Stimulated activated naive B cell treated with anti-CD40 and anti-IgM and Interleukin-4, amounts not matched to agents 10 μg/mL and 1 μg/mL and 100 μg/mL, for 72 hours (primary cell): ENCODE measurements around the gene CD47.

Experiments used
- ATAC-seq, 2 donors: fragments of 150-1000 bp; cut with Tn5 transposase; replicated peaks; 2 replicates each; pipeline ENCODE4 v1.10.0; 2021; ENCODE audit warnings: moderate library complexity in 1 of 2
- DNase-seq: peaks from one replicate; pipeline ENCODE4 v3.0.0; 2021
- H3K27ac Mint-ChIP-seq: one replicate; pipeline ENCODE4 v1.8.0; 2022; ENCODE audit warnings: mild to moderate bottlenecking, mixed read lengths
- H3K27me3 Mint-ChIP-seq, 2 donors: one replicate each; pipeline ENCODE4 v1.8.0; 2022; ENCODE audit warnings: mixed read lengths in 2 of 2
- H3K36me3 Mint-ChIP-seq, 2 donors: one replicate each; pipeline ENCODE4 v1.8.0; 2022; ENCODE audit warnings: mixed read lengths in 2 of 2, mild to moderate bottlenecking in 1 of 2
- H3K4me1 Mint-ChIP-seq, 2 donors: one replicate each; pipeline ENCODE4 v1.8.0; 2022; ENCODE audit warnings: mixed read lengths in 2 of 2, mild to moderate bottlenecking in 1 of 2
- H3K4me3 Mint-ChIP-seq, 2 donors: one replicate each; pipeline ENCODE4 v1.8.0; 2022; ENCODE audit warnings: mild to moderate bottlenecking in 2 of 2, mixed read lengths in 2 of 2, moderate library complexity in 1 of 2
- H3K9me3 Mint-ChIP-seq, 2 donors: one replicate each; pipeline ENCODE4 v1.8.0; 2022; ENCODE audit warnings: mixed read lengths in 2 of 2, mild to moderate bottlenecking in 1 of 2

The CD47 gene

DNA sequence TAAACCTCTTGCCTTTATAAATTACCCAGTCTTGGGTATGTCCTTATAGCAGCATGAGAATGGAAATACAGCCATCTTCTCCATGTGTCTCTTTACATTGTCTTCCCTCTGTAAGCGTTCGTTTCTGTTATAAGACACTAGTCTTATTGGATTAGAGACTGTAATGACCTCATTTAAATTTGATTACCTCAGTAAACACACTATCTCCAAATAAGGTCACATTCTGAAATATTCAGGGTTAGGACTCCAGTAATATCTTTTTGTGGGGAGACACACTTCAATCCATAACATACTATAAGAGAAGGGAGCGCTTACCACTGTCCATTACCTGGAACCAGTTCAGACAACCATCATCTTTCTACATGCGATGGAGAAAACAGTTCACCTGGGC is 34.3 kb upstream of the CD47 start:
- Mint-ChIP-seq H3K27me3 (no peaks in the 10 kb centered on the region), H3K9me3 (peaks cover 4 to 11% of the 10 kb centered on the region in 2 donors), H3K4me1 (peaks cover 58 to 82% of the 10 kb centered on the region in 2 donors), H3K4me3 (peak overlapping the region; percentile 90 to 94), H3K36me3 (peaks cover 21 to 41% of the 10 kb centered on the region in 2 donors), H3K27ac (peak overlapping the region; percentile 100)
- ATAC-seq = peak; percentile 1 to 6
- DNase-seq = no peak

DNA sequence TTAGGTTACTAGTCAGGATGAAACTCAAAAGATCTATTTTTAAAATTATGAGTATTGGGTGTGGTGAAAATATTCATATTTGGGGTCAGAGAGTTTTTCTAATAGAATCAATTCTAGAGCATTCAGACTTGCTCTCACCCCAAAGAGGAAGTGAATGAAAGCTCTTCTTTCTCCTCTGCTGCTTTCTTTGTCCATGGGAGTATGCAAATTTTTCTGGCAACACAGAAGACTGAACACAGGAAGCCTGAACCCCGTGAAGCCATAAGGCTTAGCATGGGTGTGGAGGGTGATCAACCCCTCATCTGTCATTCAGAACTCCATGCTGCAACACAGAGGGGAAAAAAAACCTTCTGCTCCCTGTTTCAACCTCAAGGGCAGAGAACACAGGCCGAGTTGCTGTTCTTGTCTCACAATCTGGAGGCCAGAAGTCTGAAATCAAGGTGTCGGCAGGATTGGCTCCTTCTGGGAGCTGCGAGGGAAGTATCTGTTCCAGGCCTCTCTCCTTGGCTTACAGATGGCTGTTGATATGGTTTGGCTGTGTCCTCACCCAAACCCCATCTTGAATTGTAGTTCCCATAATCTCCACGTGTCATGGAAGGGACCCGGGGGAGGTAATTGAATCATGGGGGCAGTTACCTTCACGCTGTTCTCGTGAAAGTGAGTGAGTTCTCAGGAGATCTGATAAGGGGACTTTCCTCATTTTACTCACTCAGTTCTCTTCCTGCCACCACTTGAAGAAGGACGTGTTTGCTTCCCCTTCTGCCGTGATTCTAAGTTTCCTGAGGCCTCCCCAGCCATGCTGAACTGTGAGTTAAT is 33.7 kb upstream of the CD47 start:
- H3K27me3 Mint-ChIP-seq = no peaks in the 10 kb centered on the region
- peak; percentile 78 to 79 for ATAC-seq
- H3K9me3 Mint-ChIP-seq = peaks cover 4 to 11% of the 10 kb centered on the region in 2 donors
- DNase-seq = peak; percentile 80
- H3K4me1 Mint-ChIP-seq = peaks cover 58 to 78% of the 10 kb centered on the region in 2 donors
- H3K4me3 Mint-ChIP-seq = peak overlapping the region; percentile 90 to 94
- H3K36me3 Mint-ChIP-seq = peaks cover 21 to 39% of the 10 kb centered on the region in 2 donors
- H3K27ac Mint-ChIP-seq = peak overlapping the region; percentile 100

DNA sequence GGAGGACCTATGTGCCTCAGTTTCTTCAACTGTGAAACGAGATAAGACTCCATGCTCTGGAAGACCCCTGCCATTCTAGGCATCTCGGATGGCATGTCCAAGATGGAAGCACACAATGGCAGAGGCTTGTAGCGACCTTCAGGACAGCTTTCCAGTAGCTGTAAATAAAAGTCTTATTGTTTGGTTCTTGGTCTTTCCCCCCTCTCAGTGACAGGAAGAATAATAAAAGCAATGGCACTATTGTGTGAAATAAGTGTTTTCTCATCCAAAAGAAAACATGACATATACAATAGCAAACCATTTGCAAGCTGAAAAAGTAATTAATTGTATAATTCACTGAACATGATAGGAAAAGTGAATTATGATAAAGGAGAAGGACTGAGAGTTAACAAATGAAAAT is 32.5 kb upstream of the CD47 start:
- Mint-ChIP-seq H3K36me3 (peaks cover 18 to 33% of the 10 kb centered on the region in 2 donors), H3K27ac (peak overlapping the region; percentile 100), H3K27me3 (no peaks in the 10 kb centered on the region), H3K4me3 (peak overlapping the region; percentile 35 to 53), H3K9me3 (peaks cover 3 to 7% of the 10 kb centered on the region in 2 donors), H3K4me1 (peaks cover 53 to 76% of the 10 kb centered on the region in 2 donors)
- ATAC-seq (no peak), DNase-seq (no peak)

DNA sequence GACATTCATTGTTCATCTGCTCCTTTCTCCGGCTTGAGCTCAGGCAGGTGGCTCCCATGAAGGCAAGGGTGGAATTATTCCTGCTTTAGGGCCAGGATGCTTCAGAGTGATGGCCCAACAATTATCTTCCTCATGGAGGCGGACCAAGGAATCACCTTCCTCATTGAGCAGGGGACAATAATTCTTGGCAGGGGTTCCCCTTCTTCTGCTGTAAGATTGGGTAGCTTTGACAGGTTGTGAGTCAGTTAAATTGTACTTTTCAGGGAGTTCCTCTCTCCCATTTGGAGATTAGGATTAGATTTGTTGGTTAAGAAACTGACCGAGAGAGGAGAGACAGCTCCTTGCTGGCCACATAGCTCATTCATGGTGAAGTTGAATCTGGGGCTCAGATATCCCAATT is 31.4 kb upstream of the CD47 start:
- Mint-ChIP-seq H3K27ac (peak overlapping the region; percentile 76), H3K9me3 (peaks cover 1% of the 10 kb centered on the region in 2 donors), H3K4me3 (no peak overlapping the region), H3K27me3 (no peaks in the 10 kb centered on the region), H3K36me3 (peaks cover 13 to 25% of the 10 kb centered on the region in 2 donors), H3K4me1 (peaks cover 54 to 79% of the 10 kb centered on the region in 2 donors)
- ATAC-seq (no peak), DNase-seq (no peak)

DNA sequence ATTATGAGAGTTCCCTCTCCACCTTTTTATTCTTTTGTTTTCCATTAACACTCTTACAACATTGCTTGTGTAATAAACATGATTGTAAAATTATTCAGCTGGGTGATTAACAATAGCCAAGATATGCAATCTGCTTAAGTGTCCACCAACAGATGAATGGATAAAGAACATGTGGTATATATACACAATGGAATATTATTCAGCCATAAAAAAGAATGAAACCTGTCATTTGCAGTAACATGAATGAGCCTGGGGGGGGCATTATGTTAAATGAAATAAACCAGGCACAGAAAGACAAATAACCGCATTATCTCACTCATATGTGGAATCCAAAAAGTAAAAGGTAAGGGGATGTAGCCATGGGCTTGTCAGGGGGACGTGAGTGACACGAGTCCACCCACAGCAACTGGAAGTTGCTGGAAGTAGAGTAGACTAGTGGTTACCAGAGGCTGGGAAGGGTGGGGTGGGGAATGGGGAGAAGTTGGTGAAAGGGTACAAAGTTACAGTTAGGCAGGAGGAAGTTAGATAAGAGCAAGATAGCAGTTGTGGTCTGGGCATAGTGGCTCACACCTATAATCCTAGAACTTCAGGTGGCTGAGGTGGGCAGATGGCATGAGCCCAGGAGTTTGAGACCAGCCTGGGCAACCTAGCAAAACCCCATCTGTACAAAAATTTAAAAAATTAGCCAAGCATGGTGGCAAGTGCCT is 28.7 kb upstream of the CD47 start:
- no peaks in the 10 kb centered on the region for H3K27me3 Mint-ChIP-seq
- H3K9me3 Mint-ChIP-seq = peaks cover 0 to 1% of the 10 kb centered on the region in 2 donors
- H3K27ac Mint-ChIP-seq = no peak overlapping the region
- H3K36me3 Mint-ChIP-seq = peaks cover 2 to 8% of the 10 kb centered on the region in 2 donors
- no peak overlapping the region for H3K4me3 Mint-ChIP-seq
- peaks cover 46 to 63% of the 10 kb centered on the region in 2 donors for H3K4me1 Mint-ChIP-seq
- no peak for ATAC-seq
- DNase-seq = no peak

DNA sequence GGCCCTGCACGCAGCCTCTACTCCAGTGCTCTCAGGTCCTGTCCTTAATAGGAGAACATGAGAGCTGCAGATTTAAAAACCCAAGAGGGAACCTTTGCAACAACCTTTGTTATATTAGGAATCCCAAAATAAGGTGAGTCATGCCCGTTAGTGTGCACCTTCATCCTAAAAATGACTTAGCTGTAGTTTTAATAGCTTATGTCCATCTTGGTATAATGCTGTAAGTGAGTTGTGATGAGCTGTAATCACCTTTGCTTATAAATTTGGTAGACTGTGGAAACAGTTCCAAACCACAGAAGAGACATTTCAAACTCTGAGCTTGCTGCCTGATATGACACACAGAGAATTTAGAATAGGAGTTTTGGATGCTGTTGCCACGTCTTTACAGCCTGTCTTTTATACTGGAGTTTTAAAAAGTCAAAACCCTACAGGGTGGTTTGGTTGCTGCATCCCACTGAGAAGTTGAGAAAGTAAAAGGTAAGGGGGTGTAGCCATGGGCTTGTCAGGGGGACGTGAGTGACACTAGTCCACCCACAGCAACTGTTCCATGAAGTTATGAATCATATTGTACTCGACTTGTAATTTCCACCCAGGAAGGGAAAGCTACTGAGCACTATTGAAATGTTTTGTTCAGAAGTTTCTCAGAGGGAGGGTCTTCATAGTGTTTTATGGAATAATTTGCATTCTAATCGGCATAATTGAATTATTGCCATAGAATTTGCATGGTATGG is 27.4 kb upstream of the CD47 start:
- peaks cover 0 to 1% of the 10 kb centered on the region in 2 donors for H3K9me3 Mint-ChIP-seq
- DNase-seq = no peak
- no peaks in the 10 kb centered on the region for H3K27me3 Mint-ChIP-seq
- peaks cover 2 to 8% of the 10 kb centered on the region in 2 donors for H3K36me3 Mint-ChIP-seq
- H3K4me3 Mint-ChIP-seq = no peak overlapping the region
- H3K4me1 Mint-ChIP-seq = peaks cover 37 to 50% of the 10 kb centered on the region in 2 donors
- H3K27ac Mint-ChIP-seq = peak overlapping the region; percentile 16
- peak; percentile 81 to 84 for ATAC-seq

DNA sequence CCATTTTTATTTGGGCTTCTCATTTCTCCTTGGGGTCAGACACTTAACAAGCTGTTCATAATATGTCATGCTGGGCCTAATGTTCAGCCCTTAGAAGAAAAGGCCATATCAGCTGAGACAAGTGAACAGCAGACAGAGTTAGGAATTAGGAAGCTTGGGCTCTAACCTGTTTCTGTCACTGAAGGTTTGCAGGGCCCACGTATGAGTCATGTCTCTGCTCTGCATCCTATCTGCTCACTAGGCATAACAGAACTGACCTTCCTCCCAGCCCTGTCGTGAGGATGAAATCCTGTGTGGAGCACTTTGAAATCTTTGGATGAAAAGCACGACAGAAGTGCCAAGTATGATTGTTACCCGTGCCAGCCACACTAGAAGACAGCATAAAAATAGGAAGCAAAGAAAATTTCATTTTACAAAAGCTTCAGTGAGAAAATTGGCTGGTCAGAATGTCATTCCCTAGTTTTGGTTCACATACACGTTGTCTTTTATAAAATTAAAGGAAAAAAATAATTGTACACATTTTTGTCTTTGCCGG is 26.5 kb upstream of the CD47 start:
- no peaks in the 10 kb centered on the region for H3K27me3 Mint-ChIP-seq
- DNase-seq (no peak), ATAC-seq (peak; percentile 63 to 68)
- H3K4me1 Mint-ChIP-seq = peaks cover 30 to 41% of the 10 kb centered on the region in 2 donors
- peaks cover 0 to 1% of the 10 kb centered on the region in 2 donors for H3K9me3 Mint-ChIP-seq
- peaks cover 2 to 8% of the 10 kb centered on the region in 2 donors for H3K36me3 Mint-ChIP-seq
- no peak overlapping the region for H3K27ac Mint-ChIP-seq
- no peak overlapping the region for H3K4me3 Mint-ChIP-seq

DNA sequence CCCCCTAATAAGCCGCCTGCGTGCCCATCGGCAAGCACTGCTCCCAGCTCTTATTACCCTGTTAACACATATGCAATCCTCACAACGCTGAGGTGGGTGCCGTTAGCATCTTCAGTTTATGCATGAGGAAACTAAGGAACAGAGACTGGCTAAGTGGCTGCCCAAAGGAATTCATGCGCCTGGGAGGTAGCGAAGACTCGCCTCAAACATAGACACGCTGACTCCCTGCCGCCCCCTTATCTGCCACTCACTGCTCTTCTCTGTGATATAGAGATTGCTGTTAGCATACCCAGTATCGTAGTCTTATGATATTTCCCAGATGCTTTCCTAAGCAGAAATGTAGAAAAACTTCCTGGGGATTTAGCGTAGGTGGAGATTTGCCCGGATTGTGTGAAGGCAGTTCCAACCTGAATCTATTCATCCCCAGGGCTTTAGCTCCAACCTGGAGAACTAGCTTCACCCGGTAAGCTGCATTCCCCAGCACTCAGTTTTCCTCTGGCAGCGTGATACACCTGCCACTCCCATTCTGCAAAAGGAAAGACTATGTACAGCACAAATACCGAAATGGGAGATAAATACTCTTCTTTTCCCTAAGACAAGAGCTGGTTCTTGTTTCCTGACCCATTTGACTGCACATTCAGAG is 23.7 kb upstream of the CD47 start:
- no peak overlapping the region for H3K4me3 Mint-ChIP-seq
- H3K36me3 Mint-ChIP-seq = peaks cover 2 to 6% of the 10 kb centered on the region in 2 donors
- peaks cover 0 to 1% of the 10 kb centered on the region in 2 donors for H3K9me3 Mint-ChIP-seq
- DNase-seq (no peak), ATAC-seq (no peak)
- no peak overlapping the region for H3K27ac Mint-ChIP-seq
- H3K27me3 Mint-ChIP-seq = no peaks in the 10 kb centered on the region
- H3K4me1 Mint-ChIP-seq = peaks cover 16 to 36% of the 10 kb centered on the region in 2 donors

DNA sequence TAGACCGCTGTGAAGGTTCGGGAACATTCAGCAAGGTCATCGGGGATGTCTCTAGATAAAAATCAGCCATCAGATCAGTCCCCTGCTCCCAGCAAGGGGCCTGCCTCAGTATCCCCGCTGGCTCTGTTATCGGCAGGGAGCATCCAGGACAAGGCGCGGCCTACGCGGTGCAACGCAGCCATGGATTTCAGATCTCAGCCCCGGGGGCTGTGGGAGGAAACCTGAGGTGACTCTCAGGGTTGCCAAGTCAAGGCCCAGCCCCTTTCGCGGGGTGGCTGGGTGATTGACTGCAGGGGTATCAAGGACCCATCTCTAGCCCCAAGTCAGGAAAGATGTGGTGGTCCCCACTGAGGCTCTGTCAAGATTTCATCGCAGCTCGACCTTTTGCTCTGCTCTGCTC is 23.1 kb upstream of the CD47 start:
- Mint-ChIP-seq H3K27ac (no peak overlapping the region), H3K27me3 (no peaks in the 10 kb centered on the region), H3K9me3 (peaks cover 0 to 1% of the 10 kb centered on the region in 2 donors), H3K4me1 (peaks cover 14 to 34% of the 10 kb centered on the region in 2 donors), H3K36me3 (peaks cover 2 to 3% of the 10 kb centered on the region in 2 donors), H3K4me3 (no peak overlapping the region)
- DNase-seq (no peak), ATAC-seq (no peak)

DNA sequence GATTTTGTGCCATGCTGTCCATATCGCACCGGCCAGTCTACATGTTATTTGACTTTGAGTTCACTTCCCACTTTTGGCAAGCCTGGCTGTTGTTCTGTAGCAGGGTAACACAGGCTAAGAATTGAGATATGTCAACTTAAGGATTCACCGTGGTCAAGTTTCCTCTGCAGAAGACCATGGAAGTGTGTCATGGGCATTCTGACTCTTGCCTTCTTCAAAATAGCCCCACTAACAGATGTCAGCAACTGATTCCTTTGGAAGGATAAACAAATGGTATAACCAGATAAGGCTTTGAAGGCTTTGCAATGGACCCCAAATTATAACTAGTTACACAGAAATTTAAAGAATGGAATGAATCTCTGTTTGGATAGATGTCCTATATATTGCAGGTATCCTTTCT is 20.1 kb upstream of the CD47 start:
- DNase-seq (no peak), ATAC-seq (no peak)
- peaks cover 0 to 2% of the 10 kb centered on the region in 2 donors for H3K36me3 Mint-ChIP-seq
- no peak overlapping the region for H3K4me3 Mint-ChIP-seq
- no peaks in the 10 kb centered on the region for H3K9me3 Mint-ChIP-seq
- peaks cover 16 to 33% of the 10 kb centered on the region in 2 donors for H3K4me1 Mint-ChIP-seq
- no peaks in the 10 kb centered on the region for H3K27me3 Mint-ChIP-seq
- no peak overlapping the region for H3K27ac Mint-ChIP-seq

DNA sequence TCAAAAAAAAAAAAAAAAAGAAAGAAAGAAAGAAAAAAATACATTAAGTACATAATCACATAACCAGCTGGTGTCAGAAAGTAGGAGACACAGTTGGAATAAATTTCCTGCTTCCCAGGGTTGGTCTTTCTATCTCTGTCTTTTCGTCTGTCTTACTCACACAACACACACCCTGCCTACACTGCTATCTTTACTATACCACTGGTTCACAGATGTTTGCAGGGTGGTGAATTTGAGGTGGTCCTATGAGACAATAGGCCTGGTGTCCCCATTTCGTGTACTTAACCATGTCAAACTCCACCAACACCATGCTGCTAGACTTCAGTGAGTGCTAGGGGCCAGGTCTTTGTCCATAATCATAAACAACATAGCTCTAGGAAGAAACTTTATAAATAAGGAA is 17.6 kb upstream of the CD47 start:
- Mint-ChIP-seq H3K4me3 (no peak overlapping the region), H3K9me3 (no peaks in the 10 kb centered on the region), H3K27me3 (no peaks in the 10 kb centered on the region), H3K27ac (no peak overlapping the region), H3K4me1 (peaks cover 32 to 55% of the 10 kb centered on the region in 2 donors), H3K36me3 (peaks cover 2 to 3% of the 10 kb centered on the region in 2 donors)
- DNase-seq (no peak), ATAC-seq (no peak)

DNA sequence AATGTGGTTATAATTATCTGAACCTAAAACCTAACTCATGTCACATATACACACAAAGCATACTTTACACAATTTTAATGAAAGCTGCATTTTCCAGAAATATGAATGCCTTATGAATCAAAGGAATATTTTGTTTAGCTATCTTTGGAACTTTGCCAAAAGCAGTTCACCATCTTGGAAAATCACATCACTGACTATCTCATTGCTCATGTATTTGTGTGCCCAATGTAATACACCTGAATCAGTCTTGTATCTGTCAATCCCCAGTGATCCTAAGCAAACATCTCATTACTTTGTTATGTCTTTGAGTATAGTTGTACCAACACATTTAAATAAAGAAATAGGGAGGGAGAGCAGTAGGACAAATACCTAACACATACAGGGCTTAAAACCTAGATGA is 15.6 kb upstream of the CD47 start:
- no peaks in the 10 kb centered on the region for H3K27me3 Mint-ChIP-seq

DNA sequence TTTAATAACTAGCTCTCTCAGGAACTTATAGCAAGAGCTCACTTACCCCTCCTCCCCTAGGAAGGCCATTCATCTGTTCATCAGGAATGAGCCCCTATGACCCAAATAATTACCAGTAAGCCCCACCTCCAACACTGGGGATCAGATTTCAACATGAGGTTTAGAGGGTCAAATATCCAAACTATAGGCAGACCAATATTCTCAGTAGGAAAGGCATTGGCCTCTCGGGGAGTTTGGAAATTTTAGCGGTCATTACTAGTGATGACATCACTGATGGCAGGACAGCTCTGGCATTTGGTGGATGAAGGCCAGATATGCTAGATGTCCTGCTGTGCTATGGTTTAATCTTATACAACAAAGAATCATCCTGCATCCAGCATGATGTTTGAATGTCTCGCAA is 15.2 kb upstream of the CD47 start:
- Mint-ChIP-seq H3K27ac (no peak overlapping the region), H3K27me3 (no peaks in the 10 kb centered on the region), H3K4me3 (no peak overlapping the region), H3K9me3 (no peaks in the 10 kb centered on the region), H3K36me3 (peaks cover 2 to 8% of the 10 kb centered on the region in 2 donors), H3K4me1 (peaks cover 52 to 74% of the 10 kb centered on the region in 2 donors)
- DNase-seq (no peak), ATAC-seq (no peak)

More for the DNA sequence above, 15.6 kb upstream of the CD47 start:
- Mint-ChIP-seq H3K27ac (no peak overlapping the region), H3K4me3 (no peak overlapping the region), H3K4me1 (peaks cover 51 to 74% of the 10 kb centered on the region in 2 donors), H3K36me3 (peaks cover 2 to 8% of the 10 kb centered on the region in 2 donors), H3K9me3 (no peaks in the 10 kb centered on the region)
- no peak for ATAC-seq
- DNase-seq = no peak
